BLaER1 treated with 17β-estradiol and CSF1 and Interleukin-3, amounts not matched to agents 10 nM and 100 nM (cell line): Measurements from ENCODE around the gene STRIT1.
A peak's percentile ranks its signal among the peaks of the same experiment; 100 is the strongest.

Experiments
- H3K27ac ChIP-seq, 11 experiments: shearing (Covaris generic); formaldehyde crosslinking; 2 replicates each; pipeline ENCODE4 v1.8.1; 2022
- H3K27me3 ChIP-seq, 11 experiments: shearing (Covaris generic); formaldehyde crosslinking; 2 replicates each; pipeline ENCODE4 v1.8.1; 2022
- H3K36me3 ChIP-seq, 11 experiments: shearing (Covaris generic); formaldehyde crosslinking; 2 replicates each; pipeline ENCODE4 v1.8.1; 2022
- H3K4me1 ChIP-seq, 10 experiments: shearing (Covaris generic); formaldehyde crosslinking; 2 replicates each; pipeline ENCODE4 v1.8.1; 2022
- H3K4me2 ChIP-seq, 11 experiments: shearing (Covaris generic); formaldehyde crosslinking; 2 replicates each; pipeline ENCODE4 v1.8.1; 2022
- H3K4me3 ChIP-seq, 10 experiments: shearing (Covaris generic); formaldehyde crosslinking; 2 replicates each; pipeline ENCODE4 v1.8.1; 2022
- H3K9ac ChIP-seq, 11 experiments: shearing (Covaris generic); formaldehyde crosslinking; 2 replicates each; pipeline ENCODE4 v1.8.1; 2022
- H3K9me3 ChIP-seq, 11 experiments: shearing (Covaris generic); formaldehyde crosslinking; replicated peaks in 1 of 11; 2 replicates each; pipeline ENCODE4 v1.8.1; 2022
- H4K20me1 ChIP-seq, 11 experiments: shearing (Covaris generic); formaldehyde crosslinking; 2 replicates each; pipeline ENCODE4 v1.8.1; 2022
- Cebpa-rat ChIP-seq, 11 experiments: shearing (Covaris generic); IDR thresholded peaks; 2 replicates each; pipeline ENCODE4 v1.8.1; 2022

The STRIT1 gene

DNA sequence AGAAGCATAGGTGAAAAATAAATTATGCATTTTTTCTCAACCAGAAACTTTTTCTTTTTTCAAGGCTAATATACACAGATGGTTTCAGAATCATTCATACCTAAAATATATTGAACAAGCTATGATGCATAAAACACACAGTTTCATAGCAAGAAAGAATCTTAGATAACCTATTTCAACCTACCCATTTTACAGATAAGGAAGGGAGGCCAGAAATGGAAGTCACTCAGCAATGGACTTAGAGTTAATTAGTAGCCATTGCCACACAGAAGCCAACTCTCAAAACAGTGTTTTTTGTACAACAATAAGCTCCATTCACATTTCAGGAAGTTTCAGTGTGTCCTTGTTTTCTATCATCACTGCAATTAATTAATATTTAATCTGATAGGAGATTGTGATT is 27.5 kb upstream of the STRIT1 start:
- Histone ChIP-seq H3K4me1 (peaks cover 0 to 18% (median 4%) of the 10 kb centered on the region in 10 experiments; a peak in 7 of 20 replicates), H3K27ac (no peak overlapping the region), H4K20me1 (no peaks in the 10 kb centered on the region), H3K9me3 (peaks cover 0 to 5% (median 0%) of the 10 kb centered on the region in 11 experiments; a peak in 3 of 22 replicates), H3K4me3 (no peak overlapping the region), H3K4me2 (no peak overlapping the region), H3K36me3 (no peaks in the 10 kb centered on the region), H3K9ac (no peak overlapping the region), H3K27me3 (no peaks in the 10 kb centered on the region)
- no peak for TF ChIP-seq Cebpa-rat (IDR thresholded peaks at IDR 0.05)

DNA sequence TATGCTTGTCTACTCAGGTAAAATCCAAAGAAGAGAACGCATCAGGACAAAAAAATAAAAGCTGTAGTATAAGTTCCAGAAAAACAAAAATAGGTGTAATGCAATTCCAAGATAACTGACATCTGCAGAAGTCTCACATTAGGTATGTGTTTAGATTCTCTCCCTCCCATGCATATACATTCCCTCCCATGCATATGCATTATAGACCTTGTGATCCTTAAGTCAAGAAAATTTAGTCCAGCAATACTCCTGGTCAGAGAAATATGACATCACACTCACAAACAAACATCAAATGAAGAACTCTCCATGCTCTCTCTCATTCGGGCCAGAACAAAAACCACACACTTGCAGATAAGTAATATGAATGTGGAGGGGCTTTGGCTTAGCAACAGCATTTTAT is 25.3 kb upstream of the STRIT1 start:
- peaks cover 0 to 18% (median 4%) of the 10 kb centered on the region in 10 experiments; a peak in 7 of 20 replicates for H3K4me1 ChIP-seq
- H3K4me3 ChIP-seq: no peak overlapping the region
- H4K20me1 ChIP-seq: no peaks in the 10 kb centered on the region
- H3K27me3 ChIP-seq: no peaks in the 10 kb centered on the region
- no peaks in the 10 kb centered on the region for H3K36me3 ChIP-seq
- TF ChIP-seq Cebpa-rat (IDR thresholded peaks at IDR 0.05): no peak
- no peak overlapping the region for H3K4me2 ChIP-seq
- no peak overlapping the region for H3K27ac ChIP-seq
- H3K9me3 ChIP-seq: peaks cover 0 to 5% (median 0%) of the 10 kb centered on the region in 11 experiments; a peak in 3 of 22 replicates
- H3K9ac ChIP-seq: no peak overlapping the region

DNA sequence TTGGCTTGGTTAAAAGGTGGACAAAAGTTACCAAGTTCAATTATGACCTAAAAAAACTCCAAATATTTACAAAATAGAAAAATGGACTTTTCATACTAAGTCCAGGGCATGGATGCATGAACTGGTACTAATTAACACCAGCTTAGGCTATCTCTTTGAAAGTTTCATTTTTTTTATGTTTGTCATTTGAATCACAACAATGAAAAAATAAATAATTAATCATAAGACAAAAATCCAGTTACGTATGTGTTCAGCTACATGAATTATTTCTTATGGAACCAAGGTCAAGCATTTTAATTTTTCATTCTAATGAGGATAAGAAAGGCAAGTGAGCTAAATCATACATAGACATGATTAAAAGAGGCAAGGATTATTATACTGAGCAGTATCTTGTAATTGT is 23.7 kb upstream of the STRIT1 start:
- no peaks in the 10 kb centered on the region for H4K20me1 ChIP-seq
- peaks cover 0 to 5% (median 0%) of the 10 kb centered on the region in 11 experiments; a peak in 3 of 22 replicates for H3K9me3 ChIP-seq
- no peak overlapping the region for H3K9ac ChIP-seq
- no peaks in the 10 kb centered on the region for H3K27me3 ChIP-seq
- H3K4me1 ChIP-seq: peaks cover 0 to 13% (median 3%) of the 10 kb centered on the region in 10 experiments; a peak in 7 of 20 replicates
- no peak for TF ChIP-seq Cebpa-rat (IDR thresholded peaks at IDR 0.05)
- H3K36me3 ChIP-seq: no peaks in the 10 kb centered on the region
- H3K4me2 ChIP-seq: no peak overlapping the region
- H3K4me3 ChIP-seq: no peak overlapping the region
- H3K27ac ChIP-seq: no peak overlapping the region

DNA sequence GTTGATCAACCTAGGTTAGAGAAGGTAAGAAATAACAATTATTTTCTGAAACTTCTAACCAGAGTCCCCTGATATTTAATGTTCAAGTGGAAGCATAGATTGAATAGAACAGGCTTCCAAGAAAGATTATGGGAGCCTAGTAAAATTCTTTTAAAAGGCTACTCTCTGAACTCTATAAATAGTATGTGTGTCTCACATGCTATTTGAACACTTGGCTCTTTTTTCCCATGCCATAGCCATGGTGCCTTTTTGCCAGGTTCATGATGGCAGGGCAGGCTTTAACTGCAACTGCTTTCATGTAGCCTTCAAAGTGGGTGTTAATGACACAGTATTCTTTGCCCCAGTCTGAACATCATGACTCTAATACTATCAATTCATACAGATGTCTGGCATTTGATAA is 22.9 kb upstream of the STRIT1 start:
- no peak for TF ChIP-seq Cebpa-rat (IDR thresholded peaks at IDR 0.05)
- Histone ChIP-seq H3K9me3 (peaks cover 0 to 5% (median 0%) of the 10 kb centered on the region in 11 experiments; a peak in 3 of 22 replicates), H3K36me3 (no peaks in the 10 kb centered on the region), H3K4me3 (no peak overlapping the region), H3K27ac (no peak overlapping the region), H3K4me1 (peaks cover 0 to 6% (median 0%) of the 10 kb centered on the region in 10 experiments; a peak in 5 of 20 replicates), H3K27me3 (no peaks in the 10 kb centered on the region), H4K20me1 (no peaks in the 10 kb centered on the region), H3K4me2 (no peak overlapping the region), H3K9ac (no peak overlapping the region)

DNA sequence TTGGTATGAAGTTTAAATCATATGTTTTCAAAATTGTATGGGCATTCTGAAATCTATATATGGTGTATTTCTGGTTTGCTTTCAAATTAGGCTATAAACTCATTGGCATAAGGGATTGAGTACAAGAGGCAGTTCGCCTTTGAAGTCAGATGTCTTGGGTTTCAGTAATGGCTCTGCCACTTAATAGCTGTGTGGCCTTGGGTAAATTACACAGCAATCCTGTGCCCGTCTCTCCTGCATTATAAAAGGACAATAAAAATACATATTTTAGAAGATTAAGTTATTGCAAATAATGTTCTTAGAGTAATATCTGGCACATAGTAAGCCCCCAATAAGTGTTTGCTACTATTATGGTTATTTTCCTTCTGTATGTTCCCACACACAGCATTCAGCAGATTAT is 20.4 kb upstream of the STRIT1 start:
- no peak for TF ChIP-seq Cebpa-rat (IDR thresholded peaks at IDR 0.05)
- Histone ChIP-seq H3K9ac (no peak overlapping the region), H3K36me3 (no peaks in the 10 kb centered on the region), H3K4me2 (no peak overlapping the region), H3K27me3 (no peaks in the 10 kb centered on the region), H3K27ac (no peak overlapping the region), H3K4me3 (no peak overlapping the region), H3K4me1 (peaks cover 0 to 3% (median 0%) of the 10 kb centered on the region in 10 experiments; a peak in 5 of 20 replicates), H4K20me1 (no peaks in the 10 kb centered on the region), H3K9me3 (peaks cover 5 to 23% (median 11%) of the 10 kb centered on the region in 11 experiments; a peak in 17 of 22 replicates)

DNA sequence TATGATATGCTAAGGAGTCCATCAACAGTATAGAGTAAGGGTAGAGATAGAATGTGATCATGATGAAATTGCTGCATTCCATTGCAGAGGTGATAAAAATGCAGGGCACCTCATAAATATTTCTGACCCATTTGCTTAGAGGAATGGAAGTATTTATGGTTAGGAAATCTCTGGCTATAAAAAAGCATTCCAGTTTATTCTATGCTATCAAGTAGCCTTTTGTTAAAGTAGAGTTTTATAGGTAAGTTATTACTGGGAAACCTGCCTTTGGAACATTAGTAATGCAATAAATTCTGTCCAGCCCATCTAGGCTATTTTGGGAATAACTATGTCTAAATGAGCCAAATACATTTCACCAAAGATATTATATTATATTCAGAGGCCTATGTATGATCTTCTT is 19.8 kb upstream of the STRIT1 start:
- H3K27me3 ChIP-seq: no peaks in the 10 kb centered on the region
- no peaks in the 10 kb centered on the region for H3K36me3 ChIP-seq
- TF ChIP-seq Cebpa-rat (IDR thresholded peaks at IDR 0.05): no peak
- H3K4me1 ChIP-seq: peaks cover 0 to 9% (median 2%) of the 10 kb centered on the region in 10 experiments; a peak in 7 of 20 replicates
- H4K20me1 ChIP-seq: no peaks in the 10 kb centered on the region
- no peak overlapping the region for H3K27ac ChIP-seq
- H3K9me3 ChIP-seq: peaks cover 8 to 23% (median 11%) of the 10 kb centered on the region in 11 experiments; a peak in 17 of 22 replicates
- H3K9ac ChIP-seq: no peak overlapping the region
- no peak overlapping the region for H3K4me3 ChIP-seq
- no peak overlapping the region for H3K4me2 ChIP-seq

DNA sequence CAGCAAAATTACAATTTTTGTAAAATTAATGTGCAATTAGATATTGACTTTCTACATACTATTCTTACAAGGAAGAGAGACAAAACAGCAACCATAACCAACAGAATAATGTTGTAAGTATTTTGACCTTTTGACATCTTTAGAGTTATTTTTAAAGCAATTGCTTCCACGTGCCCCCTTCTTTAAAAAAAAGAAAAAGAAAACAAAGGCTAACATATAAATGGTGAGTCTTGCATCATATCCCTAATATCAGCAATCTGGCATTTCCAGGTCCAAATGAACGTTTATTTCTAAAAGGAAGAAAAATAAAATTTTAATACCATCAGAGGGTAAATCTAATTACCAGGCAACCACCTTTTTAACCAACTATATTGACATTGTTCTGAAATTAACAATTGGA is 19.3 kb upstream of the STRIT1 start:
- peaks cover 8 to 21% (median 11%) of the 10 kb centered on the region in 11 experiments; a peak in 17 of 22 replicates for H3K9me3 ChIP-seq
- no peak overlapping the region for H3K27ac ChIP-seq
- H3K9ac ChIP-seq: no peak overlapping the region
- no peaks in the 10 kb centered on the region for H3K36me3 ChIP-seq
- no peak for TF ChIP-seq Cebpa-rat (IDR thresholded peaks at IDR 0.05)
- H3K4me1 ChIP-seq: peaks cover 0 to 9% (median 2%) of the 10 kb centered on the region in 10 experiments; a peak in 7 of 20 replicates
- H3K4me2 ChIP-seq: no peak overlapping the region
- H4K20me1 ChIP-seq: no peaks in the 10 kb centered on the region
- H3K27me3 ChIP-seq: no peaks in the 10 kb centered on the region
- H3K4me3 ChIP-seq: no peak overlapping the region

DNA sequence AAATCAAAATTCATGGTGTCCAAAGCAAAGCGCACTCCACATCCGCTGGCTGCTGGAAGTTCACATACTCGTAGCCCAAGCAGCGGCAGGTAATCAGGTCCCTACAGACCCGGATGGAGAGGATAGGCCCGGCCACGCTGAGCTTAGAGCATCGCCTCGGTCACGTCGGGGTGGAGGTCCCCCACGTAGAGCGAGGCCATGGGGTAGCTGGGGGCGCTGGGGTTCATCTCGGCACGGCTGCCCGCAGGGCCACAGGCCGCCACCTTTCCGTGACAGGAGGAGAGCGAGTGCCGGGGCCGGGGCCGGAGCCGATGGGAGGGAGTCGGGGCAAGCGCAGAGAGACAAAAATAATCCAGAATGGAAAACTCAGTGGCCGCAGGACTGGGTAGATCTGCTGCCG is 16.1 kb upstream of the STRIT1 start:
- peaks cover 0 to 9% (median 2%) of the 10 kb centered on the region in 10 experiments; a peak in 7 of 20 replicates for H3K4me1 ChIP-seq

DNA sequence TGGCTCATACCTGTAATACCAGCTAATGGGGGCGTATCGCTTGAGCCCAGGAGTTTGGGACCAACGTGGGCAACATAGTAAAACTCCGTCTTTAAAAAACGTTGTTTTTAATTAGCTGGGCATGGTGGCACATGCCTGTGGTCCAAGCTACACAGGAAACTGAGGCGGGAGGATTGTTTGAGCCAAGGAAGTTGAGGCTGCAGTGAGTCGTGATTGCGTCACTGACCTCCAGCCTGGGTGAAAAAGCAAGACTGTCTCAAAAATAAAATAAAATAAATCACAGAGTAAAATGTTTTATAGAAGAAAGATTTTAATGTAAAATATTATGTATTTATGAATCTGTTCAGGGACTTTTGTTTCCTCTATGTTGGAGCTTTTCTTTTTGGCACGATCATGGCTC is 15.3 kb upstream of the STRIT1 start:
- TF ChIP-seq Cebpa-rat (IDR thresholded peaks at IDR 0.05): peak in 4 of 11 experiments; percentile 31 to 55 (median 52); a peak in 3 of 22 replicates
- Histone ChIP-seq H3K27me3 (no peaks in the 10 kb centered on the region), H3K9me3 (peaks cover 8 to 21% (median 11%) of the 10 kb centered on the region in 11 experiments; a peak in 17 of 22 replicates), H3K36me3 (no peaks in the 10 kb centered on the region), H3K27ac (no peak overlapping the region), H3K4me3 (no peak overlapping the region), H3K4me1 (peaks cover 0 to 9% (median 2%) of the 10 kb centered on the region in 10 experiments; a peak in 7 of 20 replicates), H3K4me2 (peak overlapping the region in 5 of 11 experiments; percentile 21 to 60 (median 39); a peak in 10 of 22 replicates), H4K20me1 (no peaks in the 10 kb centered on the region), H3K9ac (no peak overlapping the region)

More for the DNA sequence above, 16.1 kb upstream of the STRIT1 start:
- H4K20me1 ChIP-seq: no peaks in the 10 kb centered on the region
- no peak overlapping the region for H3K27ac ChIP-seq
- no peak overlapping the region for H3K9ac ChIP-seq
- no peak overlapping the region for H3K4me2 ChIP-seq
- peaks cover 8 to 21% (median 11%) of the 10 kb centered on the region in 11 experiments; a peak in 17 of 22 replicates for H3K9me3 ChIP-seq
- no peak overlapping the region for H3K4me3 ChIP-seq
- no peaks in the 10 kb centered on the region for H3K36me3 ChIP-seq
- no peaks in the 10 kb centered on the region for H3K27me3 ChIP-seq
- TF ChIP-seq Cebpa-rat (IDR thresholded peaks at IDR 0.05): no peak

DNA sequence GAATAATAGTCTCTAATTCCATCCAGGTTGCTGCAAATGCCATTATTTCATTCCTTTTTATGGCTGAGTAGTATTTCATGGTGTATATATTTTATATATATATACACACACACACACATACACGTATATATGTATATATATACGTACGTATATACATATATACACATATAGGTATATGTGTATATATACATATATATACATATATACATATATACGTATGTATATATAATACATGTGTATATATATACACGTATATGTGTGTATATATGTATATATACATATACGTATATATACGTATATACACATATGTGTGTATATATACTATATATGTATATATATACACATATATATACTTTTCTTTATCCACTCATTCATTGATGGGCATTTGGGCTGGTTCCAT is 13.7 kb upstream of the STRIT1 start:
- Histone ChIP-seq H4K20me1 (no peaks in the 10 kb centered on the region), H3K4me1 (peaks cover 0 to 9% (median 2%) of the 10 kb centered on the region in 10 experiments; a peak in 7 of 20 replicates), H3K9ac (no peak overlapping the region), H3K9me3 (peaks cover 8 to 21% (median 11%) of the 10 kb centered on the region in 11 experiments; a peak in 17 of 22 replicates), H3K27ac (no peak overlapping the region), H3K27me3 (no peaks in the 10 kb centered on the region), H3K4me2 (no peak overlapping the region), H3K4me3 (no peak overlapping the region), H3K36me3 (no peaks in the 10 kb centered on the region)
- no peak for TF ChIP-seq Cebpa-rat (IDR thresholded peaks at IDR 0.05)
